ENCODE measurements around the gene ARPC2. TPM values are rescaled to one million over a fixed set of nuclear protein-coding genes. Genes with fewer than 3 reads are reported as not detected.

The ARPC2 gene
- total and polyA plus RNA-seq, 2 of the 13 experiments (the other 11 are each of a cell fraction or from before 2014, with no cell fraction given), result 168 to 303 TPM

DNA sequence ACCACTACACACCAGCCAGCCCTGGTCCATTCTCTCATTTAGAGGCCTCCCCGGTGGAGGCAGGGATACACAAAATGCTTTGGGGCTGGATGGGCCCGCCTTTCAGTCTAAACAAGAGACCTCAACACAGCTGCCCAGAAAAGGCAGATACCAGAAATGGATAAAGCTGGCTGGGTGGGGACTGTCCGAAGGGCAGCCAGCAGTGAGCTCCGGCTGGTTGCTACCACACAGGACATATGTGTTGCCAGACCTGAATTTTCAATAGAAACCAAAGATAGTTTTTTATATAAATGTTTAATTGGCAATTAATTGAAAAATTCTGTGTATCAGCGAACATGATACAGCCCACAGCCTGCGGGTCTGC is 45.2 kb downstream of the ARPC2 start:
- Histone ChIP-seq H2AFZ (ENCODE audit: low read length) (no peak overlapping the region), H3K4me3 (replicated peaks in 1 of 3; ENCODE audit: insufficient read depth in 1 of 3, low read depth in 2 of 3, low read length in 3 of 3) (no peak overlapping the region), H3K4me1 (ENCODE audit: insufficient read depth, low read length) (peaks cover 65% of the 10 kb centered on the region), H3K9ac (ENCODE audit: insufficient read depth, low read depth, low read length) (no peak overlapping the region), H3K36me3 (replicated peaks in 1 of 2; ENCODE audit: control insufficient read depth in 1 of 2, insufficient read depth in 2 of 2, low read length in 2 of 2) (peaks cover 17 to 34% of the 10 kb centered on the region in 2 experiments), H3K4me2 (ENCODE audit: low read depth, low read length) (no peak overlapping the region), H3K27ac (ENCODE audit: extremely low read length, insufficient read depth, low read length) (no peak overlapping the region), H3K79me2 (ENCODE audit: insufficient read depth, low read length) (no peaks in the 10 kb centered on the region), H4K20me1 (ENCODE audit: insufficient read depth, low read length) (no peaks in the 10 kb centered on the region), H3K27me3 (ENCODE audit: control insufficient read depth in 1 of 2, insufficient read depth in 2 of 2, low read length in 2 of 2) (no peaks in the 10 kb centered on the region), H3K9me3 (ENCODE audit: low read length) (no peaks in the 10 kb centered on the region)
- ATAC-seq, result no peak
- FAIRE-seq, result no peak
- no peak for DNase-seq (ENCODE audit: low spot score)
- in situ Hi-C loops (cut with HindIII; ENCODE audit: extremely low pct_ligation_motif_present, low pct_unique_long_range_greater_than_20kb), result no loop called here
- TF ChIP-seq THYN1 (CRISPR knock-in tag; IDR thresholded peaks at IDR 0.05; ENCODE audit: borderline replicate concordance, low read depth) (no peak), NCOR1 (IDR thresholded peaks at IDR 0.05; ENCODE audit: borderline replicate concordance, low read length) (no peak), ZNF350 (CRISPR knock-in tag; IDR thresholded peaks at IDR 0.05; ENCODE audit: borderline replicate concordance, low read depth) (0 out of 2 replicates have a peak, but pooled peaks have one; percentile 2)
- intact Hi-C loops (cut with micrococcal nuclease; ENCODE audit: unreplicated experiment), result no loop called here
- BruUV-seq (replicated peaks), result no TSS peak
- ChIA-PET POLR2A (interaction anchor here (0.9 to 6.6 kb wide), 3 partner anchors 8 to 17 kb away, joined by 3 to 27 read pairs (median 5); partner anchors contain the start of genes AAMP and PNKD), CTCF (ENCODE audit: low intra/inter-chr PET ratio, low total read pairs) (no interaction called here)
- 82% methylated on average over 6 of the region's 6 CpGs for WGBS (ENCODE audit: low lambda C conversion rate)

DNA sequence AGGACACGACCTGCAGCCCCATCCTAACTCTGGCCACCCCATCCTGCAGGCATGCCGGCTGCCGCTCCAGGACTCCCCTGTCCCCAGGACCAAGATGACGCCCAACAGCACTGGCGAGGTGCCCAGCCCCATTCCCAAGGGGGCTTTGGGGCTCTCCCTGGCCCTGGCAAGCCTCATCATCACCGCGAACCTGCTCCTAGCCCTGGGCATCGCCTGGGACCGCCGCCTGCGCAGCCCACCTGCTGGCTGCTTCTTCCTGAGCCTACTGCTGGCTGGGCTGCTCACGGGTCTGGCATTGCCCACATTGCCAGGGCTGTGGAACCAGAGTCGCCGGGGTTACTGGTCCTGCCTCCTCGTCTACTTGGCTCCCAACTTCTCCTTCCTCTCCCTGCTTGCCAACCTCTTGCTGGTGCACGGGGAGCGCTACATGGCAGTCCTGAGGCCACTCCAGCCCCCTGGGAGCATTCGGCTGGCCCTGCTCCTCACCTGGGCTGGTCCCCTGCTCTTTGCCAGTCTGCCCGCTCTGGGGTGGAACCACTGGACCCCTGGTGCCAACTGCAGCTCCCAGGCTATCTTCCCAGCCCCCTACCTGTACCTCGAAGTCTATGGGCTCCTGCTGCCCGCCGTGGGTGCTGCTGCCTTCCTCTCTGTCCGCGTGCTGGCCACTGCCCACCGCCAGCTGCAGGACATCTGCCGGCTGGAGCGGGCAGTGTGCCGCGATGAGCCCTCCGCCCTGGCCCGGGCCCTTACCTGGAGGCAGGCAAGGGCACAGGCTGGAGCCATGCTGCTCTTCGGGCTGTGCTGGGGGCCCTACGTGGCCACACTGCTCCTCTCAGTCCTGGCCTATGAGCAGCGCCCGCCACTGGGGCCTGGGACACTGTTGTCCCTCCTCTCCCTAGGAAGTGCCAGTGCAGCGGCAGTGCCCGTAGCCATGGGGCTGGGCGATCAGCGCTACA is 45.9 kb downstream of the ARPC2 start:
- intact Hi-C loops (cut with micrococcal nuclease; ENCODE audit: unreplicated experiment), result no loop called here
- Histone ChIP-seq H3K9me3 (ENCODE audit: low read length) (no peaks in the 10 kb centered on the region), H3K36me3 (replicated peaks in 1 of 2; ENCODE audit: control insufficient read depth in 1 of 2, insufficient read depth in 2 of 2, low read length in 2 of 2) (peaks cover 19 to 40% of the 10 kb centered on the region in 2 experiments), H3K27ac (ENCODE audit: extremely low read length, insufficient read depth, low read length) (no peak overlapping the region), H3K4me3 (replicated peaks in 1 of 3; ENCODE audit: insufficient read depth in 1 of 3, low read depth in 2 of 3, low read length in 3 of 3) (no peak overlapping the region), H3K4me1 (ENCODE audit: insufficient read depth, low read length) (peaks cover 72% of the 10 kb centered on the region), H3K4me2 (ENCODE audit: low read depth, low read length) (no peak overlapping the region), H4K20me1 (ENCODE audit: insufficient read depth, low read length) (no peaks in the 10 kb centered on the region), H3K79me2 (ENCODE audit: insufficient read depth, low read length) (no peaks in the 10 kb centered on the region), H3K27me3 (ENCODE audit: control insufficient read depth in 1 of 2, insufficient read depth in 2 of 2, low read length in 2 of 2) (no peaks in the 10 kb centered on the region), H3K9ac (ENCODE audit: insufficient read depth, low read depth, low read length) (no peak overlapping the region), H2AFZ (ENCODE audit: low read length) (no peak overlapping the region)
- TF ChIP-seq HES4 (CRISPR knock-in tag; IDR thresholded peaks at IDR 0.05; ENCODE audit: borderline replicate concordance) (no peak), RBFOX2 (IDR thresholded peaks at IDR 0.05; ENCODE audit: low read depth, low read length) (peak; percentile 81), ZNF768 (CRISPR knock-in tag; IDR thresholded peaks at IDR 0.05) (peak; percentile 23; the same call in 1 of the 2 replicates), ZNF616 (CRISPR knock-in tag; IDR thresholded peaks at IDR 0.05; ENCODE audit: low read depth) (no peak), ZNF10 (CRISPR knock-in tag; IDR thresholded peaks at IDR 0.05; ENCODE audit: borderline replicate concordance, low read depth) (no peak), AGO2 (optimal IDR thresholded peaks at IDR 0.05; ENCODE audit: low read depth, low read length) (peak; percentile 93), AGO1 (IDR thresholded peaks at IDR 0.05; ENCODE audit: low read depth, low read length, poor library complexity, severe bottlenecking) (peak; percentile 69), POLR2G (IDR thresholded peaks at IDR 0.05; ENCODE audit: low read depth, low read length) (peak; percentile 20; the same call in 1 of the 2 replicates)
- ATAC-seq, result no peak
- in situ Hi-C loops (cut with HindIII; ENCODE audit: extremely low pct_ligation_motif_present, low pct_unique_long_range_greater_than_20kb), result no loop called here
- ChIA-PET POLR2A (interaction anchor here (0.9 to 1.6 kb wide), 3 partner anchors 9 to 18 kb away, joined by 3 to 5 read pairs (median 4); no protein-coding TSS in a partner anchor), CTCF (ENCODE audit: low intra/inter-chr PET ratio, low total read pairs) (no interaction called here)
- 96% methylated on average over 35 of the region's 39 CpGs for WGBS (ENCODE audit: low lambda C conversion rate)
- BruUV-seq (replicated peaks), result no TSS peak
- DNase-seq (ENCODE audit: low spot score), result no peak
- no peak for FAIRE-seq
